Stimulated activated CD8-positive, alpha-beta memory T cell treated with anti-CD3 and anti-CD28 coated beads, Interleukin-7, amount 100 ng/mL, for 1 hour (primary cell): Measurements from ENCODE around the gene NOC2L.
A peak's percentile ranks its signal among the peaks of the same experiment; 100 is the strongest.
"Not testable (repeated sequence)": the region's sequence is repeated elsewhere in the genome, so short reads cannot be mapped to it uniquely, and the experiment has no call there.

Experiments
- DNase-seq, 2 donors: peaks; one replicate each; pipeline ENCODE4 v3.0.0-alpha.2; 2020; ENCODE audit warnings: low read depth in 2 of 2

The NOC2L gene

GRCh38 chr1:993379-993995, 34.4 kb upstream of the NOC2L start:
- no peak for DNase-seq

- no peak for DNase-seq
Measured at GRCh38 chr1:992362-992761, 33.3 kb upstream of the NOC2L start.

- DNase-seq: no peak
Measured at GRCh38 chr1:991895-992294, 32.8 kb upstream of the NOC2L start.

- DNase-seq: not testable (repeated sequence)
Measured at GRCh38 chr1:991275-991674, 32.2 kb upstream of the NOC2L start.

- not testable (repeated sequence) for DNase-seq
Measured at GRCh38 chr1:988061-988460, 29.0 kb upstream of the NOC2L start.

GRCh38 chr1:985126-985525, 26.1 kb upstream of the NOC2L start:
- no peak for DNase-seq

GRCh38 chr1:984476-984814, 25.4 kb upstream of the NOC2L start:
- no peak for DNase-seq

GRCh38 chr1:983798-984475, 24.9 kb upstream of the NOC2L start:
- DNase-seq: peak; percentile 41 to 50

GRCh38 chr1:982765-983436, 23.8 kb upstream of the NOC2L start:
- DNase-seq: no peak

GRCh38 chr1:981955-982558, 23.0 kb upstream of the NOC2L start, which contains the start of gene PERM1:
Gene PERM1 (minus strand): TSS chr1:982093. CDS start chr1:981029, 1,064 bp downstream.
- no peak for DNase-seq

GRCh38 chr1:981491-981954, 22.5 kb upstream of the NOC2L start:
- DNase-seq: no peak

GRCh38 chr1:980602-981395, 21.7 kb upstream of the NOC2L start:
- DNase-seq: no peak

- DNase-seq: no peak
Measured at GRCh38 chr1:980137-980571, 21.1 kb upstream of the NOC2L start.

GRCh38 chr1:979744-980072, 20.7 kb upstream of the NOC2L start:
- no peak for DNase-seq

- no peak for DNase-seq
Measured at GRCh38 chr1:978835-979743, 20.0 kb upstream of the NOC2L start.

- no peak for DNase-seq
Measured at GRCh38 chr1:978069-978834, 19.2 kb upstream of the NOC2L start.

GRCh38 chr1:976791-977190, 17.7 kb upstream of the NOC2L start:
- DNase-seq: not testable (repeated sequence)

- DNase-seq: peak in 1 of 2 donors; percentile 45
Measured at GRCh38 chr1:975896-976683, 17.0 kb upstream of the NOC2L start.

GRCh38 chr1:975365-975764, 16.3 kb upstream of the NOC2L start:
- no peak for DNase-seq
